Measurements from ENCODE around the gene KIAA1958.

KIAA1958 gene

GRCh38 chr9:112605518-112605917, 118.9 kb downstream of the KIAA1958 start:
- DNase-seq (ENCODE audit: low read depth in 2 of 2), result no peak

- no peak for DNase-seq (ENCODE audit: low read depth in 2 of 2)
These were observed 119.5 kb downstream of the KIAA1958 start for GRCh38 chr9:112605963-112606699.

GRCh38 chr9:112608851-112609250, 122.2 kb downstream of the KIAA1958 start:
- no peak for DNase-seq (ENCODE audit: low read depth in 2 of 2)

GRCh38 chr9:112615584-112616266, 129.1 kb downstream of the KIAA1958 start:
- no peak for DNase-seq (ENCODE audit: low read depth in 2 of 2)

DNA sequence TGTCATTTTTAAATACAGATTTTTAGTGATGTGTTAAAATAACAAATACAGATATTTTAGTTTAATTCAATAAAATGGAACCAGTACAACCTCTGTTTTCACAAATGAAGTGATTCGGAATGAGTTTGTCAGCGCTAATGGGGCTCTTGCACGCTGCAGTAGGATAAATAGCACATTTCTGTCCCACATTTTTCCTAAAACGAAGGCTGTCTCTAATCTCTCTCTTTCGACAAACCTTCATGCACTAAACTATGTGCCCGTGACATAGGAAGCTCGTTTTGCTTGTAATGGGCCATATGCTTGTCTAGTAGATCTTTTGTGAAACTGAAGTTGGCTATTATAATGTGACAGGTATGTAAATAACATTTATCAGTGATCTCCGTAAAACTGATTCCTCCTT, 130.7 kb downstream of the KIAA1958 start:
- DNase-seq (ENCODE audit: low read depth in 2 of 2), result no peak

- DNase-seq (ENCODE audit: low read depth in 2 of 2), result no peak
These were observed 131.9 kb downstream of the KIAA1958 start for GRCh38 chr9:112618385-112619009.

DNA sequence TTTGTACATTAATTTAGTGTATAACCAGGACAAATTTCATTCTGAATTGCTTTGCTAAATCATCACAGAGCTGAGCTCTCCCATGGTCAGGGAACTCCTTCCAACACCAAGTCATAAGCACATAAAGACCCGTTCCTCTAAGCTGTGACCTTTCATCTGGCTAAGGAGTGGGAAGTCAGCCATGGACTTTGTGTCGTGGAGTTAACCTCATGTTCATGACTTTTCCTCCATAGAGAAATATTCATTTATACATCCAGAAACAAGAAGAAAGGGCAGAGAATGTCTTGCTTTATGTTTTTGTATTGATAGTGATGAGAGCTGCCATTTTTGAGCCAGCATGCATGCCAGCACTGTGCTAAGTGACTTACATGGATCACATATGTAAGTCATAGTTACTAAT, 133.8 kb downstream of the KIAA1958 start:
- no peak for DNase-seq (ENCODE audit: low read depth in 2 of 2)

- no peak for DNase-seq (ENCODE audit: low read depth in 2 of 2)
These were observed 134.5 kb downstream of the KIAA1958 start for GRCh38 chr9:112621018-112621655.

- DNase-seq (ENCODE audit: low read depth in 2 of 2), result no peak
These were observed 136.6 kb downstream of the KIAA1958 start for GRCh38 chr9:112623198-112623597.

GRCh38 chr9:112624711-112625707, 138.4 kb downstream of the KIAA1958 start:
- no peak for DNase-seq (ENCODE audit: low read depth in 2 of 2)

GRCh38 chr9:112629671-112630485, 143.3 kb downstream of the KIAA1958 start:
- no peak for DNase-seq (ENCODE audit: low read depth in 2 of 2)

GRCh38 chr9:112631313-112632070, 144.9 kb downstream of the KIAA1958 start:
- DNase-seq (ENCODE audit: low read depth in 2 of 2), result no peak

DNA sequence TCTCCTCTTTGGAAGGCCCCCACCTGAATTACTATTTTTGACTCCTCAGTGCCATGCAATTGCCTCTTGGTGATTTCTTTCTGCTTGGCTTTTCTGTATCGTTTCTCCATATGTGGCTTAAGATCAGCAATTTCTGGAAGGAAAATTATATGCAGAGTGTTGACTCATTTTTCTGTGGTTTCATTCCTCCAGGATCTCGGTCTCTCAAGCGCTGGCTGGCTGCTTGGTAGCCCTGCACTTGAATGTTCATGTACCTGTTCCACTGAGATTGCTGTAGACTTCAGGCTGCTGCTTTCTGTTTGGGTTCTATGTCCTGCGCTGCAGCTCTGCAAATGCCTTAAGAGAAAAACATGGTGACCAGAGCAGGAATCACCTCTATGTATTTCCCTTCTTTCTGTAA, 153.7 kb downstream of the KIAA1958 start:
- DNase-seq (ENCODE audit: low read depth in 2 of 2), result no peak

- no peak for DNase-seq (ENCODE audit: low read depth in 2 of 2)
These were observed 155.5 kb downstream of the KIAA1958 start for GRCh38 chr9:112642126-112642525.

GRCh38 chr9:112647596-112647995, 161.0 kb downstream of the KIAA1958 start:
- no peak for DNase-seq (ENCODE audit: low read depth in 2 of 2)

DNA sequence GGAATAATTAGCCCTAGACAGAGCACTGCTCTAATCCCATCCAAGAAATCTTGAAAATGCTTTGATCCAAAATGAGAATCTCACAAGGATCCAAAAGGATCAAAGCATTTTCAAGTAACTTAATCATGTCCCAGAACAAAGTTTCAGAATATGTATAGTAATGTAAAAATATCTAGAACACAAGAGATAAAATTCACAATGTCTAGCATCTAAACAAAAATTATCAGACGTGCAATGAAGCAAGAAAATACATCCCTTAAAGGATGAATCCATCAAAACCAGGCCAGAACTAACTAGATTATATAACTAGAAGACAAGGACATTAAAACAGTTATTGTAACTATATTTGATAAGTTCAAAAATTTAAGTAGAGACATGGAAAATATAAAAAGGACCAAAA, 162.0 kb downstream of the KIAA1958 start:
- DNase-seq (ENCODE audit: low read depth in 2 of 2), result no peak

DNA sequence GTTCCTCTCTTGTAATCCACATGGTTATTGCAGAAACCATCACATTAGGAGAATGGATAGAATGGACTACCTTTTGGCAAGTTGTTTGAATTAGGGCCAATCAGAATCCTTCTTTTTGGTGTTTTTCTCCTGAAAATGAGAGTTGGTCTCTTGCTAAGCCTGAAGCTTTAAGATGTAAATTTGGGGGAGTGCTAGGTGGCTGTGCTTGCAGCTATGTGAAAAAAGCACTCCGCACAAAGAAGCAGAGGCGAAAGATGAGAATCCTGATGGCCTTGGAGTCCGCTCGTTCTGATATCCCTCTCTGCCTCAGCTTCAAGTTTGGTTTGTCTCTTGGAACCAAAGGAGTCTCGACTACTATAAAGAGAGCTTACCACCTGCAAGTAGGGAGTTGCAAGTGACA, 167.7 kb downstream of the KIAA1958 start:
- DNase-seq (ENCODE audit: low read depth in 2 of 2), result no peak

- no peak for DNase-seq (ENCODE audit: low read depth in 2 of 2)
These were observed 169.0 kb downstream of the KIAA1958 start for GRCh38 chr9:112655668-112656067.

GRCh38 chr9:112659906-112660305, 173.3 kb downstream of the KIAA1958 start:
- DNase-seq (ENCODE audit: low read depth in 2 of 2), result no peak

DNA sequence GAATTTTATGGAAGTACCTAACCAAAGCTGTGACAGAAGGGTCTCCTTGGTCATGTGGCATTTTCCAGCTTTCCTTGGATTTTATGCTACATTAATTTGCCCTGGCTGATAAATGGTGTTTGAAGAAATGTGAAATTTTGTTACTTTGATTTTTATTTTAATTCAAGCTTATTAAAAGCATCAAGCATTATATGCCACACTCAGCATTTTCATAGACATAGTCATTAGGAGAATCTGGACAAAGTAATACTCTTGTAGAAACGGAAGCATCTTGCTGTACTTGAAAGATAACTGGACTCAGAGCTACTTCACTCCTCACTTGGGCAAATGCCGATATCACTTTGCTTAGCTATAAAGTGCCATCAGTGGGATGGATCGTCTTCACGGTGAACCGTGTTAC, 177.1 kb downstream of the KIAA1958 start:
- DNase-seq (ENCODE audit: low read depth in 2 of 2), result no peak

All from stimulated activated CD4-positive, alpha-beta T cell treated with anti-CD3 and anti-CD28 coated beads, Interleukin-4, amount 100 ng/mL, for 48 hours (primary cell).